Gastrocnemius medialis (tissue), 4 donors: ENCODE measurements around the gene CSRP2. TPM values are rescaled to one million over a fixed set of nuclear protein-coding genes. Genes with fewer than 3 reads are reported as not detected.

Source experiments
- ATAC-seq, 2 donors: fragments of 150-250 bp; one replicate each; pipeline ENCODE4 v1.9.1; 2016
- DNase-seq, 2 donors: peaks; one replicate each; pipeline ENCODE4 v3.0.0-alpha.2; 2019
- H3K27ac ChIP-seq, 4 donors: fragments of 200-600 bp; sonication (generic); 1 replicate in 1 of 4; 2 replicates in 3 of 4; pipeline ENCODE4 v1.5.1; 2016 to 2018; ENCODE audit warnings: mild to moderate bottlenecking in 2 of 4, moderate library complexity in 1 of 4
- H3K27me3 ChIP-seq, 3 donors: fragments of 200-600 bp; sonication (generic) in 2 of 3; 1 replicate in 1 of 3; 2 replicates in 2 of 3; pipeline versions ENCODE4 v1.5.1 to v1.6.0; 2016 to 2019; ENCODE audit warnings: mild to moderate bottlenecking in 1 of 3, moderate library complexity in 1 of 3
- H3K36me3 ChIP-seq, 2 donors: fragments of 200-600 bp; sonication (generic) in 1 of 2; one replicate each; pipeline ENCODE4 v1.5.1; 2017 to 2018
- H3K4me1 ChIP-seq, 2 donors: fragments of 200-600 bp; sonication (generic) in 1 of 2; one replicate each; pipeline ENCODE4 v1.5.1; 2016 to 2017; ENCODE audit warnings: mild to moderate bottlenecking in 2 of 2
- H3K4me3 ChIP-seq, 4 donors: fragments of 200-600 bp; sonication (generic) in 3 of 4; 1 replicate in 1 of 4; 2 replicates in 3 of 4; pipeline ENCODE4 v1.5.1; 2016 to 2019; ENCODE audit warnings: mild to moderate bottlenecking in 2 of 4
- H3K9me3 ChIP-seq, 3 donors: fragments of 200-600 bp; sonication (generic) in 2 of 3; 1 replicate in 1 of 3; 2 replicates in 2 of 3; pipeline ENCODE4 v1.5.1; 2016 to 2019
- POLR2A ChIP-seq, 2 donors: fragments of 450-650 bp; IDR thresholded peaks; one replicate each; pipeline ENCODE4 v1.6.1; 2017; ENCODE audit warnings: antibody characterized with exemption in 2 of 2, mild to moderate bottlenecking in 2 of 2, moderate library complexity in 2 of 2
- in situ Hi-C, 4 donors: fragments of 200-750 bp; cut with MboI; loops; one replicate each; pipeline versions ENCODE4 v1.15.0 to v1.8.0; 2017; ENCODE audit warnings: low sequenced_read_pairs in 4 of 4
- intact Hi-C: fragments of 100-400 bp; cut with DNase I; formaldehyde crosslinking; loops from one replicate; pipeline ENCODE4 v1.15.1; 2023; ENCODE audit warnings: low total_unique reads
- total RNA-seq, 4 donors: library from RNA; depleted of rRNA; stranded (reverse); fragments of >200 nt; gene quantifications; one replicate each; pipeline versions ENCODE4 v1.1.0 to v1.2.3, GENCODE V29; 2016
- TF ChIP-seq, protein P1 (sequence below), 5 experiments: fragments of 450-650 bp in 3 of 5; fragments of 200-600 bp in 2 of 5; sonication (generic) in 2 of 5; IDR thresholded peaks in 4 of 5; conservative IDR thresholded peaks in 1 of 5; 1 replicate in 4 of 5; 2 replicates in 1 of 5; pipeline ENCODE4 v1.5.1; 2016 to 2019; ENCODE audit warnings: antibody characterized with exemption in 5 of 5, mild to moderate bottlenecking in 3 of 5, moderate library complexity in 3 of 5

The CSRP2 gene
- total RNA-seq, 4 donors from 2014 or later: 6.9 to 24.2 (median 12.6) TPM

DNA sequence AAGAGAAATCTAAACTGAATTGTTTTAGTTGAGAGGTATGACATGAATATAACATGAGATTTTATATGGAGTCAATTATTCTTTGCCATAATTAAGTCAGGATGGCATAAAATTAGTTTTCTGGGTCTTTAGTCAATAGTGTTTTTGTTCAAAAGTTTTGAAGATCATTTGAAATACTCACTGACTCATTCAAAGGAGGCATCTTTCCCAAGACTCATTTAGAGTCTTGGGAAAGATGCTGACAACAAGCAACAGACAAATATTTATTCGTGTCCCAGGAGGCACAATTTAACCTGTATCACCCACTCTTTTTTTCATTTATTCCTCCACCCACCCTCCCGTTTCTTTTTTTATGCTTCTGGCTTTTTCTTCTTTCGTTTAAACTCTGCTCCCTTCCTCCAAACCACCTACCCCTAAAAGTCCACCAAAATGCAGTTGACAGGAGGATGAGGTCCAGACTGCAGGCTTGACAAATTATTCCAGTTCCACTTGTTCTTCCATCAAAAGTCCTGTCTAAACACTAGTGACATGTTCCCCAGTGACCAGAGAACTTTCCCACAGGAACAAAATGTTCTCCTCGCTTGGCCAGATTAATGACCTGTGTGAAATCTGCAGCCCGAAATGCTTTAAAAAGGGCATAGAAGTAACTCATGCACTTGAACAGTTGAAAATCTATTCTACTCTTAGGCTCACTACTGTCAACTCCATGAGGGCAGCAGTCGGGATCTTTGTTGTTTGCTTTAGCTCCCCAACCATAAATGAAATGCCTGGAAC lies 43.3 kb upstream of the CSRP2 start:
- ATAC-seq (peak; percentile 65 to 70), DNase-seq (no peak)
- peaks cover 0 to 3% of the 10 kb centered on the region in 2 donors for H3K4me1 ChIP-seq
- H3K27ac ChIP-seq: peak overlapping the region in 3 of 4 donors; percentile 37 to 59 (median 47)
- H3K4me3 ChIP-seq: no peak overlapping the region
- intact Hi-C loops (no loop called here), in situ Hi-C loops (no loop called here)
- no peaks in the 10 kb centered on the region for H3K27me3 ChIP-seq
- TF ChIP-seq, protein P1, sequence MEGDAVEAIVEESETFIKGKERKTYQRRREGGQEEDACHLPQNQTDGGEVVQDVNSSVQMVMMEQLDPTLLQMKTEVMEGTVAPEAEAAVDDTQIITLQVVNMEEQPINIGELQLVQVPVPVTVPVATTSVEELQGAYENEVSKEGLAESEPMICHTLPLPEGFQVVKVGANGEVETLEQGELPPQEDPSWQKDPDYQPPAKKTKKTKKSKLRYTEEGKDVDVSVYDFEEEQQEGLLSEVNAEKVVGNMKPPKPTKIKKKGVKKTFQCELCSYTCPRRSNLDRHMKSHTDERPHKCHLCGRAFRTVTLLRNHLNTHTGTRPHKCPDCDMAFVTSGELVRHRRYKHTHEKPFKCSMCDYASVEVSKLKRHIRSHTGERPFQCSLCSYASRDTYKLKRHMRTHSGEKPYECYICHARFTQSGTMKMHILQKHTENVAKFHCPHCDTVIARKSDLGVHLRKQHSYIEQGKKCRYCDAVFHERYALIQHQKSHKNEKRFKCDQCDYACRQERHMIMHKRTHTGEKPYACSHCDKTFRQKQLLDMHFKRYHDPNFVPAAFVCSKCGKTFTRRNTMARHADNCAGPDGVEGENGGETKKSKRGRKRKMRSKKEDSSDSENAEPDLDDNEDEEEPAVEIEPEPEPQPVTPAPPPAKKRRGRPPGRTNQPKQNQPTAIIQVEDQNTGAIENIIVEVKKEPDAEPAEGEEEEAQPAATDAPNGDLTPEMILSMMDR (IDR thresholded peaks at IDR 0.05 in 4 of 5, conservative IDR thresholded peaks at IDR 0.05 in 1 of 5): no peak
- no peak for TF ChIP-seq POLR2A (IDR thresholded peaks at IDR 0.05)
- no peaks in the 10 kb centered on the region for H3K9me3 ChIP-seq
- no peaks in the 10 kb centered on the region for H3K36me3 ChIP-seq

DNA sequence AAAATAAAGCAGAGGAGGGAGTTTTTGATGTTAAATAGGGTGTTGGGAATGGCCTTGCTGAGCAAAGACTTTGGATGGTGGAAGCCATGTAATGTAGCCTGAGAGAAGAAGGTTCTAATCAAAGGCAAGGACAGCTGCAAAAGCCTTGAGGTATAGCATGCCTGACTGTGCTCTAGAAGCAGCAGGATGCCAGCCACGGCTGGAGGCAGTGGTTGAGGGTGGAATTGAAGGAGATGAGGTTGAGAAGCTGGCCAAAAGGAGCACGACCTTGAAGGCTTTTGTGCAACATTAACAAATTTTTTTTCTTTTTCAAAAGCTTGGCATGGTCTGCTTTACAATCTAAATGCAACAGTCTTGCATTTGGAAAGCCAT lies 42.3 kb upstream of the CSRP2 start:
- no peaks in the 10 kb centered on the region for H3K9me3 ChIP-seq
- no peak for DNase-seq
- TF ChIP-seq, protein P1 (IDR thresholded peaks at IDR 0.05 in 4 of 5, conservative IDR thresholded peaks at IDR 0.05 in 1 of 5): no peak
- no peak for TF ChIP-seq POLR2A (IDR thresholded peaks at IDR 0.05)
- no peaks in the 10 kb centered on the region for H3K36me3 ChIP-seq
- peak overlapping the region in 1 of 4 donors; percentile 59 for H3K27ac ChIP-seq
- in situ Hi-C loops: no loop called here
- intact Hi-C loops: no loop called here
- no peak overlapping the region for H3K4me3 ChIP-seq
- no peak for ATAC-seq
- no peaks in the 10 kb centered on the region for H3K27me3 ChIP-seq
- H3K4me1 ChIP-seq: peaks cover 0 to 3% of the 10 kb centered on the region in 2 donors

DNA sequence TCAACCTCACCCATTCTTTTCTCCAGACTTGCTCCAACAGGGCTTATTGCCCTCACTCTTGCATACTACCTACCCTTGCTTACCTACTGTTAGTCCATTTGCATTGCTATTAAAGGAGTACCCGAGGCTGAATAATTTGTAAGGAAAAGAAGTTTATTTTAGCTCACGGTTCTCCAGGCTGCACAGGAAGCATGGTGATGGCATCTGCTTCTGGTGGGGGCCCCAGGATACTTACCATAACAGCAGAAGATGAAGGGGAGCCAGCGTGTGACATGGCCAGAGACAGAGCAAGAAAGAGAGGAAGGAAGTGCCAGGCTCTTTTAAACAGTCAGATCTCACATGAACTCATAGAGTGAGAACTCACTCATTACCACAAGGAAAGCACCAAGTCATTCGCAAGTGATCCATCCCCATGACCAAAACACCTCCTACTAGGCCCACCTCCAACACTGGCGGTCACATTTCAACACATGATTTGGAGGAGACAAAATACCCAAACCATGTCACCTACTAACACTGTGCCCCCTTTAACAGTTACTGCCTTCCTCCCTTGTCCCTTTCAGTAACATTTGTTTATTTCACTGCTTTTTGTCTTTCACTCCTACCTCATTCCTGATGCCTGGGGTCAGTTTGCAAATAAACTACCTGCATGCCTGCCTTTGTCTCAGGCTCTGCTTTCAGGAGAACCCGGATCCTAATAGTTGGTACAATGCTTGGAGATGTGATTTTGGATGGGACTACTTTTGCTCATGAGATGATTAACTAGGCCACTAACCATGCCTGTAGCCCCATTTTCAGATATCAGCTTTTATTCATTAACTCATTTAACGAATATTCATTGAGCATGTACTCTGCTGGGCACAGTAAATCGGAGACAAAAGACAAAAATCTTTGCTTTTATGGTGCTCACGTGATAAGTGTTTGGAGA lies 41.6 kb upstream of the CSRP2 start:
- DNase-seq (no peak), ATAC-seq (no peak)
- intact Hi-C loops (no loop called here), in situ Hi-C loops (no loop called here)
- Histone ChIP-seq H3K36me3 (no peaks in the 10 kb centered on the region), H3K4me1 (peaks cover 0 to 3% of the 10 kb centered on the region in 2 donors), H3K4me3 (no peak overlapping the region), H3K27ac (peak overlapping the region in 1 of 4 donors; percentile 59), H3K9me3 (no peaks in the 10 kb centered on the region), H3K27me3 (no peaks in the 10 kb centered on the region)
- no peak for TF ChIP-seq POLR2A (IDR thresholded peaks at IDR 0.05)
- TF ChIP-seq, protein P1 (IDR thresholded peaks at IDR 0.05 in 4 of 5, conservative IDR thresholded peaks at IDR 0.05 in 1 of 5): no peak

GRCh38 chr12:76919383-76920171 lies 40.8 kb upstream of the CSRP2 start:
- peaks cover 0 to 3% of the 10 kb centered on the region in 2 donors for H3K4me1 ChIP-seq
- intact Hi-C loops: no loop called here
- H3K4me3 ChIP-seq: no peak overlapping the region
- H3K9me3 ChIP-seq: no peaks in the 10 kb centered on the region
- no peak for ATAC-seq
- no peaks in the 10 kb centered on the region for H3K36me3 ChIP-seq
- H3K27me3 ChIP-seq: no peaks in the 10 kb centered on the region
- no peak for TF ChIP-seq POLR2A (IDR thresholded peaks at IDR 0.05)
- TF ChIP-seq, protein P1 (IDR thresholded peaks at IDR 0.05 in 4 of 5, conservative IDR thresholded peaks at IDR 0.05 in 1 of 5): no peak
- in situ Hi-C loops: no loop called here
- H3K27ac ChIP-seq: no peak overlapping the region
- no peak for DNase-seq
